Activated CD8-positive, alpha-beta memory T cell treated with anti-CD3 and anti-CD28 coated beads for 48 hours (primary cell): Measurements from ENCODE around the gene ATP6V1G2.
"Not testable (repeated sequence)": the region's sequence is repeated elsewhere in the genome, so short reads cannot be mapped to it uniquely, and the experiment has no call there.

Experiments used
- DNase-seq, 3 experiments: peaks; one replicate each; pipeline ENCODE4 v3.0.0-alpha.2; 2020; ENCODE audit warnings: low read depth in 2 of 3, low spot score in 2 of 3

Gene ATP6V1G2

DNA sequence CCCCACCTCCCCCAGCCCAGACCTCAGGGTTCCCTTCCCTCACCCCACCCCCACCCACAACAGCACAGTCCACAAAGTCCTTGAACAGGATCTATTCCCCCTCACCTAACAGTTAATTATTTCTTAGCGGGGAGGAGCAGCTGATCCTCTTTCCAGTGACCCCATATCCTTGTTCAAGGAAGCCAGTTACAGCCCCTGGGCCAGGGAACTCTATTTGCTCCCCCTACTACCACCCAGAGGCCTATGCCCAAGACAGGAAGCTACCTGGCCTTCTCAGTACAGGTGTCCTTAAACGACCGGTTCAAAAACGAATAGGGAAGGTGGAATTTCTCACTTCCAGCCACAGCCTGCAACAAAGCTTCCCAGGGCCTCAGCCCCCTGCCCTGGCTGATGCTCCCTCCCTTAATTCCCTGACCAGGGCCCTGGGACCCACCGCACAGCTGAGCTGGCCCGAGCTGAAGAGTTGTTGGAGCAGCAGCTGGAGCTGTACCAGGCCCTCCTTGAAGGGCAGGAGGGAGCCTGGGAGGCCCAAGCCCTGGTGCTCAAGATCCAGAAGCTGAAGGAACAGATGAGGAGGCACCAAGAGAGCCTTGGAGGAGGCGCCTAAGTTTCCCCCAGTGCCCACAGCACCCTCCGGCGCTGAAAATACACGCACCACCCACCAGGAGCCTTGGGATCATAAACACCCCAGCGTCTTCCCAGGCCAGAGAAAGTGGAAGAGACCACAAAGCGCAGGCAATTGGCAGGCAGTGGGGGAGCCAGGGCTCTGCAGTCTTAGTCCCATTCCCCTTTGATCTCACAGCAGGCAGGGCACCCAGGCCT is 16.9 kb downstream of the ATP6V1G2 start:
- DNase-seq: no peak

DNA sequence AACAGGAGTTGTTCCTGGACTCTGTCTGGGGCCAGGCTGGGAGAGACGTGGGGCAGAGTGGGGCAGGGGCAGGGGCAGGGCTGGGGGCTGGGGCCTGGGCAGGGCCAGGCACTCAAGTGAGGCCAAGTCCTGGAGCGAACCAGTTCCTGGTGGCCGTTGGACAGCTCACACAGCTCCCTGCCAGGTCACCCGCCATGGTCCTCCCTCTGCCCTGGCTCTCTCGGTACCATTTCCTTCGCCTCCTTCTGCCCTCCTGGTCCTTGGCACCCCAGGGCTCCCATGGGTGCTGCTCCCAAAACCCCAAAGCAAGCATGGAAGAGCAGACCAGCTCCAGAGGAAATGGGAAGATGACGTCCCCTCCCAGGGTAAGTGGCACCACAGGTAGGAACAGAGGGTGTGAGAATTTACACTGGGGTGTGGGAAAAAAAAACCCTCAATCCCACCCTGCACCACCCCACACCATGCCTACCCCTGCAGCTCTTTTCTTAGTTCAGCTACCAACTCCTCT is 17.5 kb downstream of the ATP6V1G2 start, which contains the start of gene MCCD1:
TSS of gene MCCD1 (plus strand) at position 142 of the 508 bp plus-strand sequence. CDS start at position 195, 53 bp downstream.
- no peak for DNase-seq

DNA sequence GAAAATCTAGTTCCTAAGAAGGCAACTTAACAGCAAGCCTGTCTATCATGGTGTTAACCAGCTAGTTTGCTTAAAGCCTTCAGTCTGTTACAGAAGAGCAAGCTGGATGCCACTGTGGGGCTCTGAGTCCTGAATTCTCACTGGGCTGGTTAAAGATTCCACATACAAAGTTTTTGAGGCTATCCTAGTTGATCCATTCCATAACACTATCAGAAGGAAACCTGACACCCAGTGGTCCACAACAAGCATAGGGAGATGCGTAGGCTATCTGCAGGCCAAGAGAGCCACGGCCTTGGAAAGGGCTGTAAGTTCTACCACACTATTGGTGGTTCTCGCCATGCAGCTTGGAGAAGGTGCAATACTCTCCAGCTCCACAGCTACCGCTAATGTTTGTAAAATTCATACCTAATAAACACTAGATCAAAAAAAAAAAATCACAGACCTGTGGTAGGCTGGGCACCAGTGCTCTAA is 18.1 kb downstream of the ATP6V1G2 start:
- no peak for DNase-seq

- DNase-seq: no peak
Measured at GRCh38 chr6:31525932-31526591, 20.3 kb downstream of the ATP6V1G2 start.

DNA sequence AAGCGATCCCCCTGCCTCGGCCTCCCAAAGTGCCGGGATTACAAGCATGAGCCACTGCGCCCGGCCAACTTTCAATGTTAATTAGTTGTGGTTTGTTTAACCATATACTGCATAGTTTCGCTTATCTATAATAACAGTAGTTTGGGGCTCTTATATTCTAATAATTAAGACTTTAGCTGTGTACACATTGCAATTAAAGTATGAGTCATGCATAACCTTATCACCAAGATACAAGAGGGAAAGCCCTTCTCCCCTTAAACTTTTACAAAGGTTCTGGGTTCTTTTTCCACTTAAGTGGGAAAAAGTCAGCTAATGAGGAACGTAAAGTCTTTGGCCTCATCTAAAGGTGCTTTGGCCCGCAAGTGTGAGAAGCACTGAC is 20.9 kb downstream of the ATP6V1G2 start:
- DNase-seq: no peak

DNA sequence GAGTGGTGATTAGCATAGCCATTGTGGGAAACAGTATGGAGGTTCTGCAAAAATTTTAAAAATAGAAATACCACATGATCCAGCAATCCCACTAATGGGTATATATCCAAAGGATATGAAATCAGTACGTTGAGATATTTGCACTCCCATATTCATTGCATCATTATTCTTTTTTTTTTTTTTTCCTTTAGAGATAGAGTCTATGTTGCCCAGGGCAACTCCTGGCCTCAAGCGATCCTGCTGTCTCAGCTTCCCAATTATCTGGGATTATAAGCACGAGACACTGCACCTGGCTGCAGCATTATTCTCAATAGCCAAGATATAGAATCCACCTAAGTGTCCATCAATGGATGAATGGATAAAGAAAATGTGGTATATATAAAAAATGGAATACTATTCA is 24.6 kb downstream of the ATP6V1G2 start:
- no peak for DNase-seq

GRCh38 chr6:31513456-31514165 is 32.8 kb downstream of the ATP6V1G2 start:
- no peak for DNase-seq

DNA sequence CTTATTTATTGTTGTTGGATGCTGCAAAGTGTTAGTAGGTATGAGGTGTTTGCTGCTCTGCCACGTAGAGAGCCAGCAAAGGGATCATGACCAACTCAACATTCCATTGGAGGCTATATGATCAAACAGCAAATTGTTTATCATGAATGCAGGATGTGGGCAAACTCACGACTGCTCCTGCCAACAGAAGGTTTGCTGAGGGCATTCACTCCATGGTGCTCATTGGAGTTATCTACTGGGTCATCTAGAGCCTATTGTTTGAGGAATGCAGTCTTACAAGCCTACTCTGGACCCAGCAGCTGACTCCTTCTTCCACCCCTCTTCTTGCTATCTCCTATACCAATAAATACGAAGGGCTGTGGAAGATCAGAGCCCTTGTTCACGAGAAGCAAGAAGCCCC is 36.4 kb downstream of the ATP6V1G2 start:
- DNase-seq: no peak

DNA sequence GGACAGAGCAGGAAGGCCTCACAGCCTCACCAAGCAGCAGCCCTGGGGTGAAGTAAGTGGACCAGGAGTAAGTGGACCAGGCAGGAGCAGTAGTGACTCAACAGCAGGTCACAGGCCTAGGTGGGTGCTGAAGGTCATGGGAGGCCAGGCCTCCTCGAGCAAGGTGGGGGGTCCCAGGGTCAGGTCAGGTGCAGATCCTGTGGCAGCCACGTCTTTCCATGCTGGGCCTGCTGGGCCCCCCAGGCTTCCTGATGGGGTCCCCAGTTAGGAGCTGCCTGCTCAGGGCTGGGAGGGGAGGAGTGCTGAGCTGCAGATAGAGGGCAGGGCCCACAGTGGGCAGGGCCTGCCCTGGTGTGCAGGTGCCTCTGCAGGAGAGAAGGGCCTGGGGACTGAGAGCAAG is 37.4 kb downstream of the ATP6V1G2 start:
- DNase-seq: not testable (repeated sequence)

DNA sequence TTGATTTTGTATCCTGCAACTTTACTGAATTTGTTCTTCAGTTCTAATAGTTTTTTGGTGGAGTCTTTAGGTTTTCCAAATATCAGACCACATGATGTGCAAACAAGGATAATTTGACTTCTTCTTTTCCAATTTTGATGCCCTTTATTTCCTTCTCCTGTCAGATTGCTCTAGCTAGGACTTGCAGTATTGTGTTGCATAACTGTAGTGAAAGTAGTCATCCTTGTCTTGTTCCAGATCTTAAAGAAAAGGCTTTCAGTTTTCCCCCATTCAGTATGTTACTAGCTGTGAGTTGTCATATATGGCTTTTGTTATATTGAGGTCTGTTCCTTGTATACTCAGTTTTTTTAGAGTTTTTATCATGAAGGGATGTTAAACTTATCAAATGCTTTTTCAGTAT is 43.8 kb downstream of the ATP6V1G2 start:
- DNase-seq: no peak

GRCh38 chr6:31499648-31500047 is 46.8 kb downstream of the ATP6V1G2 start:
- not testable (repeated sequence) for DNase-seq

- DNase-seq: no peak
Measured at GRCh38 chr6:31498748-31499147, 47.7 kb downstream of the ATP6V1G2 start.

- DNase-seq: peak; percentile 52 to 69 (median 56)
Measured at GRCh38 chr6:31497531-31498476, 48.6 kb downstream of the ATP6V1G2 start, which contains the start of gene MICB. MICB (plus strand) TSS chr6:31498145; CDS start chr6:31498194, 49 bp downstream.

DNA sequence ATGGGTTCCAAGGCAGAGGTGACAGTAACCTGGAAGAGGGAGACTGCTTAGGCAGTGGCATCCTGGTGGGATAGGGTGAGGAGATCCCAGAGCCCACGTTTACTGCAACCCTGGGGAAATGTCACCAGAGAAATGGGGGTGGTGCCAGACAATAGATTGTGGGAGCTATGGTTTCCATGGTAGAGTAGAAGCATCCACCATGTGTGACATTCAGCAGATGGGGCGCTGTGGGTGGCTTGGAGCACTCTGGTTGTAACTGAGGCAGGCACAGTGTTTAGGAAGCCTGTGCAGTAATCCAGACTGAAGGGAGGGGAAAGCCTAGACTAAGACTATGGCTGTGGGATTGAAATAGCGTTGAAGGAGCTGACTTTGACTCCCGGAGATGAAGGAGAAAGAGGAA is 49.6 kb downstream of the ATP6V1G2 start:
- not testable (repeated sequence) for DNase-seq

- DNase-seq: no peak
Measured at GRCh38 chr6:31495580-31495979, 50.8 kb downstream of the ATP6V1G2 start.
